NCI-H2107 treated with DMSO at 0.1 percent for 48 hours (cell line): ENCODE results near the gene TEX54.

ENCODE experiments used
- DNase-seq: peaks from one replicate; lab custom pipeline; 2025; ENCODE audit not compliant: unreplicated experiment; lab: John Stamatoyannopoulos, UW

Gene TEX54

GRCh38 chr11:62789576-62789975, 43.1 kb downstream of the TEX54 start:
- DNase-seq, result no peak

GRCh38 chr11:62788991-62789390, 43.6 kb downstream of the TEX54 start:
- DNase-seq, result no peak

- peak; percentile 82 for DNase-seq
These were observed 45.5 kb downstream of the TEX54 start, which contains the start of gene TMEM179B for GRCh38 chr11:62787005-62787759. TMEM179B (plus strand) TSS chr11:62787402; CDS start chr11:62787432, 30 bp downstream.

- peak; percentile 39 for DNase-seq
These were observed 46.2 kb downstream of the TEX54 start for GRCh38 chr11:62786318-62787004.

GRCh38 chr11:62782753-62783152, 49.9 kb downstream of the TEX54 start:
- DNase-seq, result no peak
